Panc1 (cell line): ENCODE measurements around the gene KAZN.

Experiments used
- POLR2AphosphoS5 ChIP-seq: IDR thresholded peaks from 2 replicates; pipeline ENCODE4 v1.6.1; 2012; ENCODE audit warnings: mild to moderate bottlenecking, low read depth, low read length, moderate library complexity
- SIN3A ChIP-seq: IDR thresholded peaks from 2 replicates; pipeline ENCODE4 v1.6.1; 2012; ENCODE audit warnings: low read depth, mild to moderate bottlenecking, low read length, moderate library complexity, borderline replicate concordance; ENCODE audit not compliant: insufficient read depth
- TCF7L2 ChIP-seq: IDR thresholded peaks from 2 replicates; pipeline ENCODE4 v1.6.1; 2011; ENCODE audit warnings: mild to moderate bottlenecking, low read depth, low read length, inconsistent platforms
- TF ChIP-seq, protein P1 (sequence below): fragments of 450-650 bp; IDR thresholded peaks from 2 replicates; pipeline ENCODE4 v1.5.1; 2017; ENCODE audit warnings: mild to moderate bottlenecking
- TF ChIP-seq, protein P2 (sequence below), 2 experiments: IDR thresholded peaks; 2 replicates each; pipeline ENCODE4 v1.6.1; 2011 to 2012; ENCODE audit warnings: low read depth in 2 of 2, control low read depth in 1 of 2, low read length in 1 of 2, mild to moderate bottlenecking in 1 of 2, moderate library complexity in 1 of 2; ENCODE audit not compliant: insufficient read depth in 1 of 2

DNA sequence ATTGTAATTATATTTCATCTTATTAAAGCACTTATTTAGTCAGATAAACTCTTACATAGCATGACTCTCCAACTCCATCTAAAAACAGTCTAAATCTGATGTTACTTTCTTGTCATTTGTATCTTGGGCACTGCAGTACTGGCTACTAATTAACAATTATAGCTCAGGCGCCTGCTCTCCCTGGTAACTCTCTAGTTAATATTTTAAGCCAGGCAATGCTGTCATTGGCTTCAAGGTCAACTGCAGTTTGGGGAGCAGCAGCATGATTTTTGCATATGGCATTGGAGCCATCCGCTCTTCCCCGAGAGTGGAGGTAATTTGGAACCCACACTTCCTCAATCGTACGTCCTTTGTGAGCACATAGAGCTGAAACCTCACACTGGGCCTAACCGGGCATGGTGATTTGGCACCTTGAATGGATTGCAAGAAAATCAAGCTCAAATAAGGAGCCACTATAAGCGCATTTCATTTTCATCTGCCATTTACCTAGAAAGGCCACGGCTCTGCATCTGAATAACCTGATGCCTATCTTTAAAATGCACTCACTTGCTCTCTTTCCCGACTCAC, 187.7 kb downstream of the KAZN start:
- TF ChIP-seq, protein P1, sequence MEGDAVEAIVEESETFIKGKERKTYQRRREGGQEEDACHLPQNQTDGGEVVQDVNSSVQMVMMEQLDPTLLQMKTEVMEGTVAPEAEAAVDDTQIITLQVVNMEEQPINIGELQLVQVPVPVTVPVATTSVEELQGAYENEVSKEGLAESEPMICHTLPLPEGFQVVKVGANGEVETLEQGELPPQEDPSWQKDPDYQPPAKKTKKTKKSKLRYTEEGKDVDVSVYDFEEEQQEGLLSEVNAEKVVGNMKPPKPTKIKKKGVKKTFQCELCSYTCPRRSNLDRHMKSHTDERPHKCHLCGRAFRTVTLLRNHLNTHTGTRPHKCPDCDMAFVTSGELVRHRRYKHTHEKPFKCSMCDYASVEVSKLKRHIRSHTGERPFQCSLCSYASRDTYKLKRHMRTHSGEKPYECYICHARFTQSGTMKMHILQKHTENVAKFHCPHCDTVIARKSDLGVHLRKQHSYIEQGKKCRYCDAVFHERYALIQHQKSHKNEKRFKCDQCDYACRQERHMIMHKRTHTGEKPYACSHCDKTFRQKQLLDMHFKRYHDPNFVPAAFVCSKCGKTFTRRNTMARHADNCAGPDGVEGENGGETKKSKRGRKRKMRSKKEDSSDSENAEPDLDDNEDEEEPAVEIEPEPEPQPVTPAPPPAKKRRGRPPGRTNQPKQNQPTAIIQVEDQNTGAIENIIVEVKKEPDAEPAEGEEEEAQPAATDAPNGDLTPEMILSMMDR: no peak
- TF ChIP-seq POLR2AphosphoS5 (no peak), SIN3A (no peak), TCF7L2 (no peak)
- TF ChIP-seq, protein P2, sequence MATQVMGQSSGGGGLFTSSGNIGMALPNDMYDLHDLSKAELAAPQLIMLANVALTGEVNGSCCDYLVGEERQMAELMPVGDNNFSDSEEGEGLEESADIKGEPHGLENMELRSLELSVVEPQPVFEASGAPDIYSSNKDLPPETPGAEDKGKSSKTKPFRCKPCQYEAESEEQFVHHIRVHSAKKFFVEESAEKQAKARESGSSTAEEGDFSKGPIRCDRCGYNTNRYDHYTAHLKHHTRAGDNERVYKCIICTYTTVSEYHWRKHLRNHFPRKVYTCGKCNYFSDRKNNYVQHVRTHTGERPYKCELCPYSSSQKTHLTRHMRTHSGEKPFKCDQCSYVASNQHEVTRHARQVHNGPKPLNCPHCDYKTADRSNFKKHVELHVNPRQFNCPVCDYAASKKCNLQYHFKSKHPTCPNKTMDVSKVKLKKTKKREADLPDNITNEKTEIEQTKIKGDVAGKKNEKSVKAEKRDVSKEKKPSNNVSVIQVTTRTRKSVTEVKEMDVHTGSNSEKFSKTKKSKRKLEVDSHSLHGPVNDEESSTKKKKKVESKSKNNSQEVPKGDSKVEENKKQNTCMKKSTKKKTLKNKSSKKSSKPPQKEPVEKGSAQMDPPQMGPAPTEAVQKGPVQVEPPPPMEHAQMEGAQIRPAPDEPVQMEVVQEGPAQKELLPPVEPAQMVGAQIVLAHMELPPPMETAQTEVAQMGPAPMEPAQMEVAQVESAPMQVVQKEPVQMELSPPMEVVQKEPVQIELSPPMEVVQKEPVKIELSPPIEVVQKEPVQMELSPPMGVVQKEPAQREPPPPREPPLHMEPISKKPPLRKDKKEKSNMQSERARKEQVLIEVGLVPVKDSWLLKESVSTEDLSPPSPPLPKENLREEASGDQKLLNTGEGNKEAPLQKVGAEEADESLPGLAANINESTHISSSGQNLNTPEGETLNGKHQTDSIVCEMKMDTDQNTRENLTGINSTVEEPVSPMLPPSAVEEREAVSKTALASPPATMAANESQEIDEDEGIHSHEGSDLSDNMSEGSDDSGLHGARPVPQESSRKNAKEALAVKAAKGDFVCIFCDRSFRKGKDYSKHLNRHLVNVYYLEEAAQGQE (IDR thresholded peaks at IDR 0.05; ENCODE audit: insufficient read depth in 1 of 2, low read depth in 2 of 2, low read length in 1 of 2): no peak
